ENCODE results near the gene CCDC141. TPM values are rescaled to one million over a fixed set of nuclear protein-coding genes. Genes with fewer than 3 reads are reported as not detected.

The CCDC141 gene
- polyA plus RNA-seq, 10 donors, result 32.4 to 94.7 (median 58.5) TPM

GRCh38 chr2:178870703-178871102, 179.2 kb downstream of the CCDC141 start:
- no peak for DNase-seq

DNA sequence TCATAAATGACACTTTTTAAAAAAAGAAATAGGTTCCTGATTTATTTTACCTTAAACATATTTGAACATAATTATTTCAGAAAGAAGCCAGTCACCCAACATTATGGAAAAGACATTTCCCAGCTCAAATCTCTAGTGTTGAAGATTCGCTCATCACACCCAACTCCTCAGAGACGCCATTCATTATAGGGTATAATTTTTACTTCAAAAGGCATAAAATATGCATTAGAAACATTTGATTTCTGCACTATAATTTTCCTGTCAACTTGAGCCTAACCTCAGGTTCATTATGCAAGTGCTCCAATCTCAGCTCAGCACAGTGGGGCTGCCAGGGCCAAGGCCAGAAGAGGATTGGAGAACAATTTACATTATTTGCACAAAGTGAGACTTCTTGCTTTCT, 183.9 kb downstream of the CCDC141 start:
- DNase-seq, result no peak

- peak in 2 of 3 donors; percentile 31 to 58 for DNase-seq
Observed at GRCh38 chr2:178865146-178865936, 184.6 kb downstream of the CCDC141 start.

DNA sequence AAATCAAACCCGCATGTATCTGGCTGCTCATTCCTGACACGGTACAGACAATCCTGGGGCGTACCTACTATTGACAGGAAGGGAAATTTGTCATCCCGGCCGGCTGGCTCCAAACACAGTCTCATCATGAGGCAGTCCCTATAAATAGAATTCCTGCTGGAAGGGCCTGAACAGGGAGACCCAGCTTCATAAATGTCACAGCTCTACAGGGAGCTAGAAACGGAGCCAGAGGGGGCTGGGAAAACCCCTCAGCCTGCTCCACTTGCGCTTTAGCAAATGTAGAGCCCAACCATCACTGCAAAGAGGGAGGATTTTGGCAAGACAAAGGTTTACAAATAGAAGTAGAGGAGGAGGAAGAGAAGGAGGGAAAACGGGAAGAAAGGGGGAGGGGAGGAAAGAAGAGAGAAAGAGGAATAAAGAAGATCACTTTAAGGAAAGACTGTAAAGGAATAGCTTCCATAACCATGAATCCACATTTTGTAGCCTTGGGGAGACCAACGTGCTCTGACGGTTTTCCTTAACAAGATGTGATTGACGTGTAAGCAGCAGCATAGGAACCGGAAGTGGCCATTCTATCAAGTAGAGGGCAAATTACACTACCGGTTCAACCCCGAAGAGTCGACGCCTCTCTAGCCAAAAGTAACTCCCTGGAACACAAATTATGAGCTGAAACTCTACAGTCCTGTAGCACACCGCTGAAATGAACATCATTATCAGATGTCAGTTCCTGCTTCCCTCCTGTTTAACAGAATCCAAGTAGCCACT, 185.9 kb downstream of the CCDC141 start:
- peak; percentile 71 to 81 (median 73) for DNase-seq

GRCh38 chr2:178863130-178863855, 186.6 kb downstream of the CCDC141 start:
- no peak for DNase-seq

DNA sequence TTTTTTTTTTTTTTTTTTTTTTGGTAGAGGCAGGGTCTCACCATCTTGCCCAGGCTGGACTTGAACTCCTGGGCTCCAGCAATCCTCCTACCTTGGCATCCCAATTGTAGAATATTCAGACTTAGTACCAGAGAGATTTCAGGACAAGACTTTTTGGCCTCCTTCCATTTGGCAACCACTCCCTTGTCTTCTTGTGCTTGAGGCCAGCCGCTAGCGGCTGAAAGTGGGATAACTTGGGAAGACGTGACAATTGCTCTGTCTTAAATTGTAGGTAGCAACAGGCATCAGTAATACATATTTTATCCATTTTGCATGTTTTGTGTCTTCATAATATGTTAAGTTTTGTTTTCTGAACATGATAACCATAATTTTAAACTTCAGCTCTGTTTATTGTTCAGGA, 189.4 kb downstream of the CCDC141 start:
- peak in 2 of 3 donors; percentile 66 to 68 for DNase-seq

- peak in 1 of 3 donors; percentile 43 for DNase-seq
Observed at GRCh38 chr2:178859730-178860129, 190.2 kb downstream of the CCDC141 start.

- peak in 2 of 3 donors; percentile 47 to 70 for DNase-seq
Observed at GRCh38 chr2:178858896-178859625, 190.9 kb downstream of the CCDC141 start.

DNA sequence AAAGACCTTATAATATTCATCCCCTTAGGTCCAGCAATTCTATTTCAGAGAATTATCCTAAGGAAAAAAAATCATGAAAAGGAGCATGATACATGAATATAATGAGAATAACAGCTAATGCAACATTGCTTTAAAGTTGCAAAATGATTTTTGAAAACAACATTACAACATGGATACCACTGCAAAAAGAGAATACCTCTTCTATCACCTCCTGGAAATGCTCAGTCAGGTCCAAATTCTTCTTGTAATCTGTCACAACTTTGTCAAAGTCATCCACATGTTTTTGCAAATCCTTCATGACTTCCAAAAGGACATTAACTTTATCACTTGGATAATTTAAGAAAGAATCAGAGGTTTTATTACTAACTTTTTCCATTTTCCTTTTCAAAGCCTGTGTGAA, 194.8 kb downstream of the CCDC141 start:
- DNase-seq, result no peak

GRCh38 chr2:178848335-178848734, 201.6 kb downstream of the CCDC141 start:
- DNase-seq, result no peak

DNA sequence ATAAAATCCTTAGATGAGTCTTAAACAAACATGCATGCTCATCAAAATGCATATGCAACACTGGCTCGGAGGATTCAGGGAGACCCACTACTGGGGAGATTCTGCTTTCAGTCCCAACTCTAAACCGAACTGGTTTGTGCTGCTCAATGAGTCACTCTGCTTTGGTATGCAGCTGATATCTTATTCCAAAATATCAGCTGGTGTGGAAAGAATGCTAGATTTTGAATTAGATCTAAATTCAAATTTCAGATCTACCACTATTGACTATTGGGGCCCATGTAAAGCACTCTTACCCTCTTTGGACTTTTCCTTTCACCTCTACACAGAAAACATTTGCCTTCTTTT, 203.5 kb downstream of the CCDC141 start:
- DNase-seq, result peak in 1 of 3 donors; percentile 26

DNA sequence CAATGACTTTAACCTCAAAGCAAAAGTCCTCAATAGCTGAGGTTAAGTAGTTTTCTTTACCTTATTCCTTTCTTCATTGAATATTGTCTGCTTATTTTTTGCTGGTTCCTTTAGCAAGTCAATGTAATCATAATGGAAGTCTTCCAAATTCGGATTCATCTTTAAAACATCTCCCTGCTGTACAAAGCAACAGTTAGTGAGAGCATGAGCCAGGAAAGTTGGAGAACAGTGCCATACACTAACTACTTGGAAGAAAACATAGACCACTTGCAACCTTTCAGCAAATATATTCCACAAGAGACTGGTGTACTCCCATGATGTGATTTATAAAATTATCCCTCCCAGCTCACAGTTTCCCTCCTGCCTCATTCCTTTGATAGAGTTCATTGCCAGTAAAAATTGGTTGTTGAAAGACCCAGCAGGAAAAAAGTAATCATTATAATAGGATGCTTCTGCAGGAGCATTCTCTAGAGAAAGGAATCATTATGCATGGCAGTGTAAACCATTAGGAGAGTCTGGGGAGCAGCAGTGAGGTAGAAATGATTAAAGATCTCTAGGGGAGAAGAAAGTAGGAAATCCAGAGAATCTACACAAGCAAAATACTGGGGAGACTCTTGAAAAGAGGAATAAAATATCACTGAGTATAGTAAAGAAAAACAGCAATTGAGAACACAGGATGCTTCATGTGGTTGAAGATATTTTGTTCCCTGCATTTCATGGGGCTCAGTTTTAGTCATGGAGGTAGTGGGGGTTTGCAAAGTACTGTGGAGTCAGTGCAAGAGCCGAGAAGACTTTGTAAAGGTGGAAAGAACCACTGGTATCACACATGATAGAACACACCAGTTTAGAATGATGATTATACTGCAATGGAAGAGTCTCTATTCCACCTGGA, 204.1 kb downstream of the CCDC141 start:
- peak in 2 of 3 donors; percentile 74 to 84 for DNase-seq

- peak in 1 of 3 donors; percentile 39 for DNase-seq
Observed at GRCh38 chr2:178844701-178845100, 205.2 kb downstream of the CCDC141 start.

GRCh38 chr2:178844269-178844668, 205.7 kb downstream of the CCDC141 start:
- no peak for DNase-seq

GRCh38 chr2:178843697-178844096, 206.2 kb downstream of the CCDC141 start:
- DNase-seq, result no peak

- DNase-seq, result no peak
Observed at GRCh38 chr2:178836807-178837206, 213.1 kb downstream of the CCDC141 start.

- no peak for DNase-seq
Observed at GRCh38 chr2:178834086-178834485, 215.9 kb downstream of the CCDC141 start.

DNA sequence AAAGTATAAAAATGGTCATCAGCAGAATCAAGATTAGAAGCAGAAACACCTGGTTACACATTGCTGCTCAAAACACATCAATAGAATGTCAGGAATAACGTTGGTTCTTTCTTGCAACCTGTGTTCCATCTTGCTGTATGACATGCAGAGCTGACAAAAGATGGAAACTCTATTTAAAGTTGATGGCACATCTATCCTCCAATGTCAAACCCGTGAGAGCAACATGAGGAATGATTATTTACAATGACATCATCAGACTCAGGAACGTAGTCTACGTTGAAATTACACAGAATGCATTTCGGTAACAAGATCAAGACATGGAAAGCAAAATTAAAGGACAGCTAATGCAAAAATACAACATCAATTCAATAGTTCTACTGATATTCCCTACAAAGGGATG, 216.6 kb downstream of the CCDC141 start:
- no peak for DNase-seq

- no peak for DNase-seq
Observed at GRCh38 chr2:178830451-178830850, 219.5 kb downstream of the CCDC141 start.

DNA sequence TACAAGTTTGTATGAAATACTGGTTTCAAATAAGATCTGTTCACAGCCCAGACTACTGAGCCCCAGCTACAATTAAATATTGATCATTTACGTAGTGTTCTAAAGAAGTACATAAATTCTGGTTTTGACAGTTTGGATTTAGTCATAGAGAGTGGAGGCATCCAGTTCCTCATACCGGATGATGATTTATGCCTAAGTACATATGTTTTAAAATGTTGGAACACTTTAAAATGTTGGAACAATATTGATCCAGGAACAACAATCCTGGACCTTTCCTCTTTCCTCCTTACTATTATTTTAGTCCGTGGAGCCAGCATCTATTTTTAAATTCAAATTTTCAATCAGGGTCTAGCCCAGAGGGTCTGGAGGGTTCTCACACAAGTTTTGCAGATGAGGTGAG, 220.0 kb downstream of the CCDC141 start:
- DNase-seq, result peak in 1 of 3 donors; percentile 41
